ENCODE results near the gene GRID2.

The GRID2 gene

DNA sequence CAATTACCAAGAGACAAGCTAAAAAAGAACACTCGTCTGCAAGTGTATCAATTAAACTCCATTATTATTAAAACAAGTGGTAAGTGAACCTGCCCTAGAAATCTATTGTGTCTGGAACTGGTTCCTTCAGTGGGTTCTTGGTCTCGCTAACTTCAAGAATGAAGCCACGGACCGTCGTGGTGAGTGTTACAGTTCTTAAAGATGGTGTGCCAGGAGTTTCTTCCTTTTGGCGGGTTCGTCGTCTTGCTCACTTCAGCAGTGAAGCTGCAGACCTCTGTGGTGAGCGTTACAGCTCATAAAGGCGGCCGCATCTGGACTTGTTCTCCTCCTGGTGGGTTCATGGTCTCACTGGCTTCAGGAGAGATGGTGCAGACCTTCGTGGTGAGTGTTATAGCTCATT is 231.8 kb downstream of the GRID2 start:
- no peak for DNase-seq

DNA sequence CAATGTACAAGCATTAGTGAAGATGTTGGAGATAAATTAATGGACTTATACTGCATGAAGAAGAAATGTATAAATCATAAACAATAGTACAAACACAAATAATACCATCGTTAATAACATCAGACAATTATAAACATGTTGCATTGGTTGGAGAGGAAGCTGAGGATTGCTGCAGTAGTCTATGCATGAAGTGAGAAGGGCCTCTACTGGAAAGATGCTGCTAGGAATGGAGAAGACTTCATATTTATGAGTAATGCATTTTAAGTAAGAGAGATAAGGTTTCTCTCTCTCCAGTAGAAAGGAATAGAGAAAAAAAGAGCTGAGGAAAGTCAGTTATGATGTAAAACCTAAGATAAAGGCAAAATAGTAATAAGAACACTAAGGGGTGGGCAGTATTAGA is 247.8 kb downstream of the GRID2 start:
- no peak for DNase-seq

DNA sequence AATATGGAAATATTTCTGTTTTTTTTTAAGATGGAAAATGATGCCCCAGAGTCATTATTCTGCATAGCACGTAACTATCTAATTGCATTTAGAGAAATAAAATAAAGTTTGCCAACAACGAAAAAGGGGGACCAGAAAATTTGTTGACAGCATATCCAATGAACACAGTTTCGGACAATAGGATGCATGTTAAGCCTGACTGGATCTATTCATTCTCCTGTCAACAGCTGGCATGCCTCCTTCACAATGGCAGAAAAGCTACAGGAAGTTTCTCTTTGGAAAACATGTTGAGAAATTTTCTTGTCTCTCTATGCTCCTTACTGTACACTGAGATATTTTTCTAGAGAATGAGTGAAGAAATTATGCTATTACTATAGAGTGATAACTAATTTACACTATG is 262.5 kb downstream of the GRID2 start:
- DNase-seq = no peak

DNA sequence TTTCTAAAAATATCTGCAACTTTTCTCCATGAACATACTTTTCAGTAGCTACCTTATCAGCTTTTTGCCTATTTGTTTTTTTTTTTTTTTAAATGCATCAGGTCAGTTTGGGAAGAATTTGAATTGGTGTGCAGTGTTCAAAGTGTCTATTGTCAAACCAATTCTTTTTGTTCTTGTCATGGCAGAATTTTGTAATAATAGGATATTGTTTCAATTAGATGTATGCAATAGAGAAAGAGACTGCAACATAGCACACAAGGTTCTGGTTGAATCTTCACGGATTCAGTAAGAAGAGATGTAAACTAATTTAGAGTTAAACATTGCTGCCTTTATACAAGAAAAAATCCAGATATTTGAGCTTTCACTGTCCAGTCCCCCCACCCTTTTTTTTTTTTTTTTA is 277.1 kb downstream of the GRID2 start:
- DNase-seq = no peak

- DNase-seq = no peak
These were observed 295.3 kb downstream of the GRID2 start for GRCh38 chr4:92599044-92599443.

DNA sequence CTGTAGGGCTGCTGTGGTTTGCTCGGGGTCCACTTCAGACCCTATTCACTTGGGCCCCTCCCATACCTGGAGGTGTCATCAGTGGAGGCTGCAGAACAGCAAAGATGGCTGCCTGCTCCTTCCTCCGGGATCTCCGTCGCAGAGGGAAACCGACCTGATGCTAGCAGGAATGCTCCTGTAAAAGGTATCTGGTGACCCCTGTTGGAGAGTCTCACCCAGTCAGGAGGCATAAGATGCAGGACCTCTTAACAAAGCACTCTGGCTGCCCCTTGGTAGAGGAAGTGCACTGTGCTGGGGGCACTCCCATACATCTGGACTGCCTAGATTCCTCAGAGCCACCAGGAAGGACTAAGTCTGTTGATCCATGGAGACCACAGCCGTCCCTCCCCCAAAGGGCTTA is 296.9 kb downstream of the GRID2 start:
- DNase-seq = no peak

DNA sequence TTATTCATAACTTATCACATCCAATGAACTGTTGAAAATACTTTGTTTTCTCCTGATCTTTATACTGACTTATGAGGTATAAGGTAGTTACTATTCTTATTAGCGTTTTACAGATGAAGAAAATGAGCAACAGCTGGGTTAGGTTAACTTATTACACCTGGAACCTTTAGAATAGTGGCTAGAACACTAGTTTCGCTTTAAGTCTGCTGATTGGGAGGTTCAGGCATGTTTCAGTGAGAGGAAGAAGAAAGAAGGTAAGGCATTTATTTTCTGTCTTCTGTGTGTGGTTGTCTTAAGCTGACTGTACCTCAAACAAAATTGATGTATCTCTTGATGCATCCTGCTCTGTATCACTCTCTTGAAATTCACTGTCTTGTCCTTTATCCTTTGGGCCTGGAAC is 302.5 kb downstream of the GRID2 start:
- DNase-seq = no peak

- DNase-seq = no peak
These were observed 311.3 kb downstream of the GRID2 start for GRCh38 chr4:92615049-92615448.

GRCh38 chr4:92618968-92619367 is 315.2 kb downstream of the GRID2 start:
- DNase-seq = no peak

GRCh38 chr4:92629302-92629701 is 325.5 kb downstream of the GRID2 start:
- no peak for DNase-seq

GRCh38 chr4:92634882-92635281 is 331.1 kb downstream of the GRID2 start:
- no peak for DNase-seq

DNA sequence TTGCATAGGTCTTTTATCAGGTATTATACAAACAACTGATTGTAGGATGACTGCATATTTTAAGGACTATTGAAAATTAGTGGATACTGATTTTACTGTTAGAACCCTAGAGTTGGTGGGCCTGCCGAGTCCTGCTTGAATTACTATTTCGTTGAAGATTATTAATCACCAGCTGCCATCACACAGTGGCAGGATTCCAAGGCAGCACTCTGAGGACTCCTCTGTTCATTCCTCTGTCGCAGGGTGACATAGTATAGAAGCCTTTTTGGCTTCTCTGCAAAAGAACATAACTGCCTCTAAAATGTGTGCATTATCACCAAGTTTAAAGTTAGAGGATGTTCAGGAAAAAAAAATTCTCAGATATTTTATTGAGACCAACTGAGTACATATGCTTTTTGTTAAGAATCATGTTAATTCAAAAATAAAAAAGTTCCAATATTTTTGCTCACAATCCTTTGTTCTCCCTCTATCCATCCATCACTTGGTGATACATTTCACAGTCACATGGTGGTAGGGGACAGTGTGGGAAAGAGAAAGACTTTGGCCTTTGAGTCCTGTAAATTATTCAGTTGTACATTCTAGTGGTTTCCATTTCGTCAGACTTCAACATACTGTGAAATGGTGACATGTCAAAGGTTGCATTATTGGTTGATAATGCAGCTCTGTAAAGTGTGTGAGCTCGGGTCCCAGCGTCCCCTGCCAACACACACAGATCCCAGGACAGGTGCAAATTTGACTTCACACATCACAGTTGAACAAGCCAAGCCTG is 332.5 kb downstream of the GRID2 start:
- no peak for DNase-seq

- DNase-seq = no peak
These were observed 337.6 kb downstream of the GRID2 start for GRCh38 chr4:92641409-92641808.

DNA sequence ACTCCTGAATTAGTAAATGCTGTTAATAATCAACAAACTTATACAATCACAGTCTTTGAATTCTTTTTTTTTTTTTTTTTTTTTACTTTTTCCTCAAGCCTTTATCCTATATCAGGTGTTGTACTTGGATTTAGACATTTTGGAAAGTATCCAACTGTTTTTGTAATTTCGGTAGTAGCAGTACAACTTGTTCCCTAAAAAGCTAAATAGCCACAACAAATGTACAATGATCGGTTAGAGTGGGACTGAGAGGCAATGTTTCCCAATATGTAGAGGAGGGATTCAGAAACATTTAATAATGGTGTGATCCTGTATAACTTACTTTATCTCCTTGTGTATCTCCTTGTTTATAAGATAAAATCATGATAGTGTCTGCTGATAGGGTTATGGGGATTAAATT is 343.1 kb downstream of the GRID2 start:
- DNase-seq = no peak

- DNase-seq = no peak
These were observed 347.8 kb downstream of the GRID2 start for GRCh38 chr4:92651536-92651935.

DNA sequence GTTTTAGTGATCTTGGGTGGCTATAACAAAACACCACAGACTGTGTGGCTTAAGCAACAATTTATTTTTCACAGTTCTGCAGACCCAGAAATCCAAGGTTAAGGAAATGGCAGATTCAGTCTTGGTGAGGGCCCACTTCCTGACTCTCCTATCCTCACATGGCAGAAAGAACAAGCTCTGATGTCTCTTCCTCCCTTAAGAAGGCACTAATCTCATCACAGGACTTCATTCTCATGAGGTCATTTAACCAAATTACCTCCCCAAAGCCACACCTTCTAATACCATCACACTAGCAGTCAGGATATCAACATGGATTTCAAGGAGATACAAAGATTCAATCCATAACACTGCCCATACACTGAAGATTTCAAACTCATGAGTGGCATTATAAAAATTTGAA is 350.3 kb downstream of the GRID2 start:
- DNase-seq = no peak

DNA sequence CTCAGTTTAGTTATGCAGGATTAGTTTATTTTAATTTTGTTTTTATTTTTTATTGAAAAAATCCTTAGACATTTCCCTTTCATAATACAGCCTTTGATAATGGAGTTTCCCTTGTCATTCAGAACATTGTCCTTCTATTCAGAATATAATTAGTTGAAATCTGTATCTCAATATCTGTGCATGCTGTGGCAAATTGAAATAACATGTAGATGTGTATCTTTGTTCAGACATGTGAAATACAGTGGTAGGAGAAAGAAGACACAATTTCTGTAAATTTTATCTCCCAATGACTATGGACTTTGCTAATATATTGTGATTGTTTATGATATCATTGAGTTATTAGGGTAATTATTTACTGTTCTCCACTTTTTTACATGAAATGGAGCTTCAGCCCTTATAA is 353.9 kb downstream of the GRID2 start:
- DNase-seq = no peak

DNA sequence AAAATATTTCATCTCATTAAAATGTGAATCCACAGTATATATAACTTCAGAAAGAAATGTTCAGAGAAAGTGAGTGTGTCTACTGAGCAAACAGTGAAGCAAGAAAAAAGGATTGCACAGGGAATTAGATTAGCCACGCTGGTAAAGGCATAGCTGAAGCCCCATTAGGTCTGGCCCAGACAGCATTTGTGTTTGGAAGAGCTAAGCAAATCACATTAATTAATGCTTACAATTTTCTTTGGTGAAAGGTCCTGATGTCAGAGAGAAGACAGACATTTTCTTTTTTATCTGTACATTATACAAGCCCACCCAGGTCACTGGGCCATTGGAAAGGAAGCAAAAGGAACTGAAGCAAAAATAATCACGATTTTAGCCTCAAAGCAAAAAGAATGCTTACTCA is 354.6 kb downstream of the GRID2 start:
- no peak for DNase-seq

DNA sequence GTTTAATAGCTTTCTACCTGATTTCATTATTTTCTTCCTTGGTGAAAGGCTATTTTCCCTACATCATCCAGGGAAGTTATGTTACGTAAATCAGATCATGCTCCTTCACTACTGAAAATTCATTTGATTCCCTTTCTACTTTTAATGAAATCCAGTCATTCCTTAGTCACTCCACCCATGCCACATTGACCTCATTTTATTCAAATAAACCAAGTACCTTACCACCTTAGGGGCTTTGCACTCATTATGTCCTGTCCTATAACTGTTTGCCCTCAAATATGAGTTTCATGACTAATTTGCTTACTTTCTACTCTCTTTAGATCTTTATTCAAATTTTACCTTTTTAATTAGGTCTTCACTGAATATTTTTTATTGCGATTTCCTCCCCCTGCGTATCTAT is 374.0 kb downstream of the GRID2 start:
- no peak for DNase-seq

- DNase-seq = no peak
These were observed 374.5 kb downstream of the GRID2 start for GRCh38 chr4:92678292-92678691.

- DNase-seq = no peak
These were observed 375.4 kb downstream of the GRID2 start for GRCh38 chr4:92679149-92679548.

DNA sequence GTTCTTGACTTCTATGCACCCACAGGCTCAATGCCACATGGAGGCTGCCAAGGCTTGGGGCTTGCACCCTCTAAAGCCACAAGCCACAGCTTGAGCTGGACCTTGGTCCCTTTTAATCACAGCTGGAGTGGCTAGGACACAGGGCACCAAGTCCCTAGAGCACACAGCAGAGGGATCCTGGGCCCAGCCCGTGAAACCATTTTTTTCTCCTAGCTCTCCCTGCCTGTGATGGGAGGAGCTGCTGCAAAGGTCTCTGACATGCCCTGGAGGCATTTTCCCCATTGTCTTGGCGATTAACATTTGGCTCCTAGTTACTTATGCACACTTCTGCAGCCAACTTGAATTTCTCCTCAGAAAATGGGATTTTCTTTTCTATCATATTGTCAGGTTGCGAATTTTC is 410.9 kb downstream of the GRID2 start:
- DNase-seq = no peak

GRCh38 chr4:92733231-92733630 is 429.5 kb downstream of the GRID2 start:
- no peak for DNase-seq

GRCh38 chr4:92735025-92735665 is 431.4 kb downstream of the GRID2 start:
- no peak for DNase-seq

DNA sequence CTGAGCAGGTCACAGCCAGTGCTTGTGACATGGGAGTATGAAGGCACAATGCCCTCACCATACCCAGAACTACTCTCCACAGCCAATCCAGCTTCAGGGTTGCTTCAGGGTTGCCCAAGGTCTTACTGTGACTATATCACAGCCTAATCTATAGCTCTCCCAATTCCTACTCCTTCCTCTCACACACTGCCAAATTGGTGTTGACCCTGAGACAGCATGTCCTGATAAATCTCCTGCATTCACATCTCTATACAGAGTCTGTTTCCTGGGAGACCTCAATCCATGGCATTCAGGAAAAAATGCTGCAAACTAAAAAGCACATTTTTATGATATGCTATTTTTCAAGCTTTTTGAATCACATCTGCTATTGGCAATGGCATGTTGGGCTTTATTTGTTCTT is 456.7 kb downstream of the GRID2 start:
- no peak for DNase-seq
